Urinary bladder (tissue), 4 donors: ENCODE measurements around the gene ESYT2. TPM values are rescaled to one million over a fixed set of nuclear protein-coding genes. Genes with fewer than 3 reads are reported as not detected.
A peak's percentile ranks its signal among the peaks of the same experiment; 100 is the strongest.

Source experiments
- DNase-seq: peaks from one replicate; pipeline ENCODE4 v3.0.0-alpha.2; 2015; ENCODE audit errors: extremely low spot score
- H3K27ac ChIP-seq: one replicate; pipeline ENCODE4 v1.5.1; 2013; ENCODE audit warnings: low read depth, mild to moderate bottlenecking, moderate library complexity
- H3K36me3 ChIP-seq: one replicate; pipeline ENCODE4 v1.6.1; 2013; ENCODE audit warnings: mild to moderate bottlenecking, moderate library complexity; ENCODE audit not compliant: insufficient read depth
- H3K4me1 ChIP-seq: one replicate; pipeline ENCODE4 v1.6.1; 2013; ENCODE audit warnings: mild to moderate bottlenecking, moderate library complexity; ENCODE audit not compliant: insufficient read depth
- H3K4me3 ChIP-seq: one replicate; pipeline ENCODE4 v1.5.1; 2013; ENCODE audit warnings: low read depth, low read length
- WGBS: extraction: QIAGEN DNeasy Blood & Tissue Kit; methylation state at CpG from one replicate; pipeline ENCODE4 v1.1.7; 2013; 5-methylcytosine and 5-hydroxymethylcytosine counted together
- polyA plus RNA-seq: library from polyadenylated mRNA; stranded (reverse); fragments of 200-250 nt; gene quantifications from one replicate; pipeline ENCODE4 v1.2.3, GENCODE V29; 2013
- total RNA-seq: library from RNA; depleted of rRNA; stranded (reverse); fragments of >200 nt; gene quantifications from one replicate; pipeline ENCODE4 v1.2.3, GENCODE V29; 2014
- donor health status: healthy with polysubstance abuse.
- donor health status: healthy.

ESYT2 gene
- total and polyA plus RNA-seq, 2 donors = 61.5 to 106 TPM

- no peak overlapping the region for H3K4me3 ChIP-seq
- WGBS = 87% methylated on average over 8 of the region's 8 CpGs
- no peak for DNase-seq
- H3K4me1 ChIP-seq = no peaks in the 10 kb centered on the region
- peak overlapping the region; percentile 31 for H3K27ac ChIP-seq
- no peaks in the 10 kb centered on the region for H3K36me3 ChIP-seq
Measured at GRCh38 chr7:158811461-158811860, 17.8 kb downstream of the ESYT2 start.

- Histone ChIP-seq H3K36me3 (no peaks in the 10 kb centered on the region), H3K27ac (no peak overlapping the region), H3K4me1 (no peaks in the 10 kb centered on the region), H3K4me3 (no peak overlapping the region)
- DNase-seq = no peak
- WGBS = 89% methylated on average over 5 of the region's 5 CpGs
Measured at GRCh38 chr7:158810846-158811245, 18.5 kb downstream of the ESYT2 start.

- H3K4me1 ChIP-seq = no peaks in the 10 kb centered on the region
- no peaks in the 10 kb centered on the region for H3K36me3 ChIP-seq
- no peak for DNase-seq
- WGBS = 79% methylated on average over 1 of the region's 1 CpG
- no peak overlapping the region for H3K4me3 ChIP-seq
- H3K27ac ChIP-seq = no peak overlapping the region
Measured at GRCh38 chr7:158809596-158809995, 19.7 kb downstream of the ESYT2 start.

- DNase-seq = no peak
- 96% methylated on average over 18 of the region's 18 CpGs for WGBS
- H3K4me1 ChIP-seq = no peaks in the 10 kb centered on the region
- no peak overlapping the region for H3K4me3 ChIP-seq
- H3K27ac ChIP-seq = no peak overlapping the region
- no peaks in the 10 kb centered on the region for H3K36me3 ChIP-seq
Measured at GRCh38 chr7:158808126-158808525, 21.2 kb downstream of the ESYT2 start.

GRCh38 chr7:158805937-158806336 is 23.4 kb downstream of the ESYT2 start:
- Histone ChIP-seq H3K4me1 (no peaks in the 10 kb centered on the region), H3K27ac (no peak overlapping the region), H3K4me3 (no peak overlapping the region), H3K36me3 (no peaks in the 10 kb centered on the region)
- 83% methylated on average over 21 of the region's 21 CpGs for WGBS
- no peak for DNase-seq

GRCh38 chr7:158805414-158805813 is 23.9 kb downstream of the ESYT2 start:
- H3K4me3 ChIP-seq = no peak overlapping the region
- no peaks in the 10 kb centered on the region for H3K4me1 ChIP-seq
- no peaks in the 10 kb centered on the region for H3K36me3 ChIP-seq
- no peak overlapping the region for H3K27ac ChIP-seq
- WGBS = 92% methylated on average over 2 of the region's 2 CpGs
- DNase-seq = no peak

- DNase-seq = no peak
- WGBS = 94% methylated on average over 22 of the region's 22 CpGs
- H3K36me3 ChIP-seq = no peaks in the 10 kb centered on the region
- H3K27ac ChIP-seq = no peak overlapping the region
- no peaks in the 10 kb centered on the region for H3K4me1 ChIP-seq
- no peak overlapping the region for H3K4me3 ChIP-seq
Measured at GRCh38 chr7:158804335-158804734, 25.0 kb downstream of the ESYT2 start.

- DNase-seq = no peak
- H3K27ac ChIP-seq = no peak overlapping the region
- WGBS = 81% methylated on average over 27 of the region's 35 CpGs
- no peaks in the 10 kb centered on the region for H3K4me1 ChIP-seq
- H3K36me3 ChIP-seq = no peaks in the 10 kb centered on the region
- H3K4me3 ChIP-seq = no peak overlapping the region
Measured at GRCh38 chr7:158803367-158803969, 25.8 kb downstream of the ESYT2 start.

GRCh38 chr7:158802535-158803366 is 26.6 kb downstream of the ESYT2 start:
- Histone ChIP-seq H3K27ac (no peak overlapping the region), H3K4me3 (no peak overlapping the region), H3K36me3 (no peaks in the 10 kb centered on the region), H3K4me1 (no peaks in the 10 kb centered on the region)
- no peak for DNase-seq
- 70% methylated on average over 9 of the region's 9 CpGs for WGBS

GRCh38 chr7:158798741-158799140 is 30.6 kb downstream of the ESYT2 start:
- H3K4me3 ChIP-seq = no peak overlapping the region
- WGBS = 39% methylated on average over 1 of the region's 1 CpG
- H3K27ac ChIP-seq = no peak overlapping the region
- H3K4me1 ChIP-seq = no peaks in the 10 kb centered on the region
- H3K36me3 ChIP-seq = peaks cover 4% of the 10 kb centered on the region
- no peak for DNase-seq

GRCh38 chr7:158796667-158797066 is 32.6 kb downstream of the ESYT2 start:
- H3K4me1 ChIP-seq = no peaks in the 10 kb centered on the region
- no peak for DNase-seq
- peaks cover 7% of the 10 kb centered on the region for H3K36me3 ChIP-seq

GRCh38 chr7:158795272-158795671 is 34.0 kb downstream of the ESYT2 start:
- peaks cover 7% of the 10 kb centered on the region for H3K36me3 ChIP-seq
- H3K4me1 ChIP-seq = no peaks in the 10 kb centered on the region
- 54% methylated on average over 4 of the region's 4 CpGs for WGBS
- H3K27ac ChIP-seq = no peak overlapping the region
- DNase-seq = no peak
- no peak overlapping the region for H3K4me3 ChIP-seq

More at GRCh38 chr7:158796667-158797066, 32.6 kb downstream of the ESYT2 start:
- Histone ChIP-seq H3K4me3 (no peak overlapping the region), H3K27ac (no peak overlapping the region)
- 82% methylated on average over 19 of the region's 23 CpGs for WGBS

- H3K4me3 ChIP-seq = no peak overlapping the region
- H3K36me3 ChIP-seq = peaks cover 4% of the 10 kb centered on the region
- whole genome bisulfite sequencing = 91% methylated on average over 10 of the region's 10 CpGs
- no peaks in the 10 kb centered on the region for H3K4me1 ChIP-seq
- DNase-seq = no peak
- H3K27ac ChIP-seq = no peak overlapping the region
Measured at GRCh38 chr7:158791107-158791506, 38.2 kb downstream of the ESYT2 start.

GRCh38 chr7:158789842-158790241 is 39.5 kb downstream of the ESYT2 start:
- DNase-seq = no peak
- 90% methylated on average over 11 of the region's 11 CpGs for WGBS
- no peaks in the 10 kb centered on the region for H3K4me1 ChIP-seq
- peaks cover 3% of the 10 kb centered on the region for H3K36me3 ChIP-seq
- H3K27ac ChIP-seq = no peak overlapping the region
- no peak overlapping the region for H3K4me3 ChIP-seq
